IMR-90 (cell line): ENCODE measurements around the gene UTF1.

Source experiments
- CEBPB ChIP-seq: IDR thresholded peaks from 2 replicates; pipeline ENCODE4 v1.6.1; 2012; ENCODE audit warnings: low read depth, low read length, improper control_type of control experiment
- POLR2A ChIP-seq: IDR thresholded peaks from 2 replicates; pipeline ENCODE4 v1.6.1; 2012; ENCODE audit warnings: mild to moderate bottlenecking, low read depth, low read length
- RCOR1 ChIP-seq: IDR thresholded peaks from 2 replicates; pipeline ENCODE4 v1.6.1; 2012; ENCODE audit warnings: mild to moderate bottlenecking, low read length, improper control_type of control experiment; ENCODE audit not compliant: insufficient replicate concordance
- TF ChIP-seq, protein P1 (sequence below): conservative IDR thresholded peaks from 2 replicates; pipeline ENCODE4 v1.5.1; 2012; ENCODE audit warnings: mild to moderate bottlenecking, low read depth, low read length, improper control_type of control experiment
- TF ChIP-seq, protein P2 (sequence below): fragments of 150-350 bp; IDR thresholded peaks from 2 replicates; pipeline ENCODE4 v1.6.1; 2016; ENCODE audit warnings: low read depth, mild to moderate bottlenecking, low read length, moderate library complexity, borderline replicate concordance

- TF ChIP-seq, protein P1, sequence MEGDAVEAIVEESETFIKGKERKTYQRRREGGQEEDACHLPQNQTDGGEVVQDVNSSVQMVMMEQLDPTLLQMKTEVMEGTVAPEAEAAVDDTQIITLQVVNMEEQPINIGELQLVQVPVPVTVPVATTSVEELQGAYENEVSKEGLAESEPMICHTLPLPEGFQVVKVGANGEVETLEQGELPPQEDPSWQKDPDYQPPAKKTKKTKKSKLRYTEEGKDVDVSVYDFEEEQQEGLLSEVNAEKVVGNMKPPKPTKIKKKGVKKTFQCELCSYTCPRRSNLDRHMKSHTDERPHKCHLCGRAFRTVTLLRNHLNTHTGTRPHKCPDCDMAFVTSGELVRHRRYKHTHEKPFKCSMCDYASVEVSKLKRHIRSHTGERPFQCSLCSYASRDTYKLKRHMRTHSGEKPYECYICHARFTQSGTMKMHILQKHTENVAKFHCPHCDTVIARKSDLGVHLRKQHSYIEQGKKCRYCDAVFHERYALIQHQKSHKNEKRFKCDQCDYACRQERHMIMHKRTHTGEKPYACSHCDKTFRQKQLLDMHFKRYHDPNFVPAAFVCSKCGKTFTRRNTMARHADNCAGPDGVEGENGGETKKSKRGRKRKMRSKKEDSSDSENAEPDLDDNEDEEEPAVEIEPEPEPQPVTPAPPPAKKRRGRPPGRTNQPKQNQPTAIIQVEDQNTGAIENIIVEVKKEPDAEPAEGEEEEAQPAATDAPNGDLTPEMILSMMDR, result no peak
- TF ChIP-seq POLR2A (no peak), RCOR1 (no peak), CEBPB (no peak)
- TF ChIP-seq, protein P2, sequence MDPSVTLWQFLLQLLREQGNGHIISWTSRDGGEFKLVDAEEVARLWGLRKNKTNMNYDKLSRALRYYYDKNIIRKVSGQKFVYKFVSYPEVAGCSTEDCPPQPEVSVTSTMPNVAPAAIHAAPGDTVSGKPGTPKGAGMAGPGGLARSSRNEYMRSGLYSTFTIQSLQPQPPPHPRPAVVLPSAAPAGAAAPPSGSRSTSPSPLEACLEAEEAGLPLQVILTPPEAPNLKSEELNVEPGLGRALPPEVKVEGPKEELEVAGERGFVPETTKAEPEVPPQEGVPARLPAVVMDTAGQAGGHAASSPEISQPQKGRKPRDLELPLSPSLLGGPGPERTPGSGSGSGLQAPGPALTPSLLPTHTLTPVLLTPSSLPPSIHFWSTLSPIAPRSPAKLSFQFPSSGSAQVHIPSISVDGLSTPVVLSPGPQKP, result no peak
Measured at GRCh38 chr10:133229265-133230043, 563 bp upstream of the UTF1 start.
